Stimulated activated CD8-positive, alpha-beta memory T cell treated with anti-CD3 and anti-CD28 coated beads, Interleukin-4, amount 100 ng/mL, for 24 hours (primary cell): ENCODE measurements around the gene MBD2.
"Not testable (repeated sequence)": the region's sequence is repeated elsewhere in the genome, so short reads cannot be mapped to it uniquely, and the experiment has no call there.

ENCODE experiments used
- DNase-seq: peaks from one replicate; pipeline ENCODE4 v3.0.0-alpha.2; 2020; ENCODE audit warnings: low read depth

Gene MBD2

GRCh38 chr18:54235871-54236270 is 11.4 kb upstream of the MBD2 start:
- no peak for DNase-seq

GRCh38 chr18:54233747-54234146 is 9.3 kb upstream of the MBD2 start:
- no peak for DNase-seq

- DNase-seq, result no peak
Observed at GRCh38 chr18:54233228-54233625, 8.8 kb upstream of the MBD2 start.

- DNase-seq, result no peak
Observed at GRCh38 chr18:54232485-54233227, 8.2 kb upstream of the MBD2 start.

- DNase-seq, result no peak
Observed at GRCh38 chr18:54229421-54230059, 5.1 kb upstream of the MBD2 start.

GRCh38 chr18:54228364-54228763 is 3.9 kb upstream of the MBD2 start:
- no peak for DNase-seq

- DNase-seq, result peak; percentile 34
Observed at GRCh38 chr18:54223568-54224241, 764 bp downstream of the MBD2 start.

GRCh38 chr18:54222922-54223567 is 1.4 kb downstream of the MBD2 start:
- DNase-seq, result no peak

- DNase-seq, result no peak
Observed at GRCh38 chr18:54220406-54220805, 4.1 kb downstream of the MBD2 start.

GRCh38 chr18:54218803-54219202 is 5.7 kb downstream of the MBD2 start:
- not testable (repeated sequence) for DNase-seq

GRCh38 chr18:54218299-54218698 is 6.2 kb downstream of the MBD2 start:
- no peak for DNase-seq

GRCh38 chr18:54217624-54218023 is 6.8 kb downstream of the MBD2 start:
- DNase-seq, result no peak

GRCh38 chr18:54215069-54215468 is 9.4 kb downstream of the MBD2 start:
- DNase-seq, result no peak

- no peak for DNase-seq
Observed at GRCh38 chr18:54210463-54210862, 14.0 kb downstream of the MBD2 start.

GRCh38 chr18:54209471-54210180 is 14.8 kb downstream of the MBD2 start:
- DNase-seq, result no peak

GRCh38 chr18:54206447-54206846 is 18.0 kb downstream of the MBD2 start:
- no peak for DNase-seq

- DNase-seq, result no peak
Observed at GRCh38 chr18:54205959-54206358, 18.5 kb downstream of the MBD2 start.

- DNase-seq, result not testable (repeated sequence)
Observed at GRCh38 chr18:54205448-54205847, 19.0 kb downstream of the MBD2 start.

GRCh38 chr18:54204883-54205282 is 19.6 kb downstream of the MBD2 start:
- no peak for DNase-seq

- DNase-seq, result no peak
Observed at GRCh38 chr18:54203914-54204313, 20.6 kb downstream of the MBD2 start.

- DNase-seq, result no peak
Observed at GRCh38 chr18:54202851-54203250, 21.6 kb downstream of the MBD2 start.
